GM12865 (cell line): ENCODE measurements around the gene UBAP1L.
A peak's percentile ranks its signal among the peaks of the same experiment; 100 is the strongest.

Experiments
- DNase-seq: peaks from one replicate; pipeline ENCODE4 v3.0.0; 2010; ENCODE audit warnings: low read depth
- H3K4me3 ChIP-seq: 2 replicates; pipeline ENCODE4 v1.5.1; 2011; ENCODE audit warnings: mild to moderate bottlenecking, low read depth, low read length, control low read depth
- CTCF ChIP-seq: IDR thresholded peaks from 2 replicates; pipeline ENCODE4 v1.5.1; 2011; ENCODE audit warnings: low read length, control low read depth, low read depth, inconsistent platforms; ENCODE audit not compliant: insufficient read depth; ENCODE audit errors: missing control alignments

The UBAP1L gene

GRCh38 chr15:65056106-65056505 is 58.9 kb downstream of the UBAP1L start:
- no peak for DNase-seq
- TF ChIP-seq CTCF, result no peak
- no peak overlapping the region for H3K4me3 ChIP-seq

GRCh38 chr15:65055201-65055870 is 59.7 kb downstream of the UBAP1L start:
- DNase-seq, result no peak
- TF ChIP-seq CTCF, result no peak
- H3K4me3 ChIP-seq, result no peak overlapping the region

GRCh38 chr15:65054333-65055200 is 60.4 kb downstream of the UBAP1L start:
- TF ChIP-seq CTCF, result peak; percentile 89
- H3K4me3 ChIP-seq, result no peak overlapping the region
- peak; percentile 74 for DNase-seq

GRCh38 chr15:65052956-65053355 is 62.0 kb downstream of the UBAP1L start:
- DNase-seq, result peak; percentile 41
- no peak for TF ChIP-seq CTCF
- H3K4me3 ChIP-seq, result no peak overlapping the region

GRCh38 chr15:65051266-65051665 is 63.7 kb downstream of the UBAP1L start:
- no peak for DNase-seq
- no peak overlapping the region for H3K4me3 ChIP-seq
- TF ChIP-seq CTCF, result no peak

GRCh38 chr15:65050270-65050669 is 64.7 kb downstream of the UBAP1L start:
- no peak overlapping the region for H3K4me3 ChIP-seq
- TF ChIP-seq CTCF, result no peak
- peak; percentile 10 for DNase-seq
